Suprapubic skin (tissue), 4 donors: ENCODE measurements around the gene POU3F3. TPM values are rescaled to one million over a fixed set of nuclear protein-coding genes. Genes with fewer than 3 reads are reported as not detected.

Experiments used
- DNase-seq, 2 donors: peaks; one replicate each; pipeline ENCODE4 v3.0.0-alpha.2; 2019; ENCODE audit warnings: low spot score in 2 of 2
- H3K27ac ChIP-seq: fragments of 200-600 bp; sonication (generic); one replicate; pipeline ENCODE4 v1.5.1; 2019
- H3K27me3 ChIP-seq: fragments of 200-600 bp; sonication (generic); one replicate; pipeline ENCODE4 v1.5.1; 2019
- H3K36me3 ChIP-seq: fragments of 200-600 bp; sonication (generic); one replicate; pipeline ENCODE4 v1.5.1; 2019
- H3K4me1 ChIP-seq: fragments of 200-600 bp; sonication (generic); one replicate; pipeline ENCODE4 v1.5.1; 2019
- H3K4me3 ChIP-seq: fragments of 200-600 bp; sonication (generic); one replicate; pipeline ENCODE4 v1.5.1; 2019; ENCODE audit warnings: mild to moderate bottlenecking
- H3K9me3 ChIP-seq: fragments of 200-600 bp; sonication (generic); one replicate; pipeline ENCODE4 v1.5.1; 2019
- EP300 ChIP-seq: sonication (generic); formaldehyde crosslinking; IDR thresholded peaks from one replicate; pipeline ENCODE4 v1.6.1; 2017; ENCODE audit warnings: antibody characterized with exemption
- POLR2A ChIP-seq, 2 donors: fragments of 450-650 bp; IDR thresholded peaks; one replicate each; pipeline ENCODE4 v1.6.1; 2017; ENCODE audit warnings: antibody characterized with exemption in 2 of 2, mild to moderate bottlenecking in 2 of 2, moderate library complexity in 2 of 2
- POLR2AphosphoS5 ChIP-seq, 3 donors: sonication (generic); formaldehyde crosslinking; IDR thresholded peaks; one replicate each; pipeline ENCODE4 v1.6.1; 2017; ENCODE audit warnings: antibody characterized with exemption in 3 of 3
- WGBS: methylation state at CpG from one replicate; pipeline ENCODE4 v1.1.5; 2018; 5-methylcytosine and 5-hydroxymethylcytosine counted together
- total RNA-seq, 4 donors: library from RNA; depleted of rRNA; stranded (reverse); fragments of >200 nt; gene quantifications; one replicate each; pipeline ENCODE4 v1.1.0, GENCODE V29; 2016
- TF ChIP-seq, protein P1 (sequence below), 2 donors: fragments of 200-600 bp in 1 of 2; fragments of 450-650 bp in 1 of 2; sonication (generic) in 1 of 2; IDR thresholded peaks; one replicate each; pipeline ENCODE4 v1.5.1; 2016 to 2019; ENCODE audit warnings: antibody characterized with exemption in 2 of 2, mild to moderate bottlenecking in 1 of 2, moderate library complexity in 1 of 2

Gene POU3F3
- total RNA-seq, 4 donors from 2014 or later = 0.30 to 1.5 (median 0.84) TPM

DNA sequence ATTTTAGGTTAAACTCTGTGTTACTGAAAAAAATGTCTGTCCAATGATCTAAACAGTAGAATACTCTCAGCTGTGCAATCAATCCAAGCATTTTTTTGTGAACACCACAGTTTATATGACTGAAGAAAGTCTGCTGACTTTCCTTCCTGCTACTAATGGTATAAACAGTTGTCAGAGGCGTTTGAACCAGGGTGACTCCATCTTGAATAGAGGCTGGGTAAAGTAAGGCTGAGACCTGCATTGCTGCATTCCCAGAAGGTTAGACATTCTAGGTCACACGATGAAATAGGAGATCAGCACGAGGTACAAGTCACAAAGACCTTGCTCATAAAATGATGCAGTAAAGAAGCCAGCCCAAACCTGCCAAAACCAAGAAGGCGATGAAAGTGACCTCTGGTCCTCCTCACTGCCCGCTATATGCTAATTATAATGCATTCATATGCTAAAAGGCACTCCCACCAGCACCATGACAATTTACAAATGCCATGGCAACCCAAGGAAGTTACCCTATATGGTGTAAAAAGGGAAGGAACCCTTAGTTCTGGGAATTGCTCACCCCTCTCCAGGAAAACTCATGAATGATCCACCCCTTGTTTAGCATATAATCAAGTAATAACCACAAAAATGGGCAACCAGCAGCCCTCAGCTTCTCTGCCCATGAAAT, 31.3 kb downstream of the POU3F3 start:
- peaks cover 55% of the 10 kb centered on the region for H3K27me3 ChIP-seq
- no peaks in the 10 kb centered on the region for H3K36me3 ChIP-seq
- H3K4me1 ChIP-seq = no peaks in the 10 kb centered on the region
- 61% methylated on average over 5 of the region's 5 CpGs for WGBS
- TF ChIP-seq POLR2AphosphoS5 (IDR thresholded peaks at IDR 0.05) = no peak
- no peak for DNase-seq
- no peak overlapping the region for H3K27ac ChIP-seq
- H3K4me3 ChIP-seq = no peak overlapping the region
- no peaks in the 10 kb centered on the region for H3K9me3 ChIP-seq

DNA sequence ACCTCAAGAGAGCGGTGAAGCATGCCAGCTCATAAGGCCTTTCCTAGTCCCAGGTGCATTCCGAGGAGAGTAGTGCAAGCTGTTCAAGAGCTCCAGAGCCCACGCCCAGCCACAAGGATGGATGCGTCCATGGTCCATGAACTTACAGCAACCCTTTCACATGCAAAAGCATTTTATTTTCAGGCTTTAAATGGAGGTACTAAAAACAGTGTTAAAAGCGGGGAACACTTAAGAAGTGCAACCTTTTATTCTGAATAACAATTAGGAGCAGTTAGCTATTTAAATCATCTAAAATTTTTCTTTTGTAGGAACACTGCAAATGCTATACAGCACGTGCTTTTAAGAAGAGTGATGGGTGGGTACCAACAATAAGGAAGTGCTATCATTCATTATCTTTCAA, 33.8 kb downstream of the POU3F3 start:
- Histone ChIP-seq H3K27ac (no peak overlapping the region), H3K4me1 (no peaks in the 10 kb centered on the region), H3K9me3 (no peaks in the 10 kb centered on the region), H3K4me3 (no peak overlapping the region), H3K27me3 (peaks cover 40% of the 10 kb centered on the region), H3K36me3 (no peaks in the 10 kb centered on the region)
- 81% methylated on average over 6 of the region's 6 CpGs for WGBS
- no peak for TF ChIP-seq EP300
- TF ChIP-seq POLR2A (IDR thresholded peaks at IDR 0.05) = no peak
- TF ChIP-seq, protein P1, sequence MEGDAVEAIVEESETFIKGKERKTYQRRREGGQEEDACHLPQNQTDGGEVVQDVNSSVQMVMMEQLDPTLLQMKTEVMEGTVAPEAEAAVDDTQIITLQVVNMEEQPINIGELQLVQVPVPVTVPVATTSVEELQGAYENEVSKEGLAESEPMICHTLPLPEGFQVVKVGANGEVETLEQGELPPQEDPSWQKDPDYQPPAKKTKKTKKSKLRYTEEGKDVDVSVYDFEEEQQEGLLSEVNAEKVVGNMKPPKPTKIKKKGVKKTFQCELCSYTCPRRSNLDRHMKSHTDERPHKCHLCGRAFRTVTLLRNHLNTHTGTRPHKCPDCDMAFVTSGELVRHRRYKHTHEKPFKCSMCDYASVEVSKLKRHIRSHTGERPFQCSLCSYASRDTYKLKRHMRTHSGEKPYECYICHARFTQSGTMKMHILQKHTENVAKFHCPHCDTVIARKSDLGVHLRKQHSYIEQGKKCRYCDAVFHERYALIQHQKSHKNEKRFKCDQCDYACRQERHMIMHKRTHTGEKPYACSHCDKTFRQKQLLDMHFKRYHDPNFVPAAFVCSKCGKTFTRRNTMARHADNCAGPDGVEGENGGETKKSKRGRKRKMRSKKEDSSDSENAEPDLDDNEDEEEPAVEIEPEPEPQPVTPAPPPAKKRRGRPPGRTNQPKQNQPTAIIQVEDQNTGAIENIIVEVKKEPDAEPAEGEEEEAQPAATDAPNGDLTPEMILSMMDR (IDR thresholded peaks at IDR 0.05) = no peak
- TF ChIP-seq POLR2AphosphoS5 (IDR thresholded peaks at IDR 0.05) = no peak
- DNase-seq = no peak

DNA sequence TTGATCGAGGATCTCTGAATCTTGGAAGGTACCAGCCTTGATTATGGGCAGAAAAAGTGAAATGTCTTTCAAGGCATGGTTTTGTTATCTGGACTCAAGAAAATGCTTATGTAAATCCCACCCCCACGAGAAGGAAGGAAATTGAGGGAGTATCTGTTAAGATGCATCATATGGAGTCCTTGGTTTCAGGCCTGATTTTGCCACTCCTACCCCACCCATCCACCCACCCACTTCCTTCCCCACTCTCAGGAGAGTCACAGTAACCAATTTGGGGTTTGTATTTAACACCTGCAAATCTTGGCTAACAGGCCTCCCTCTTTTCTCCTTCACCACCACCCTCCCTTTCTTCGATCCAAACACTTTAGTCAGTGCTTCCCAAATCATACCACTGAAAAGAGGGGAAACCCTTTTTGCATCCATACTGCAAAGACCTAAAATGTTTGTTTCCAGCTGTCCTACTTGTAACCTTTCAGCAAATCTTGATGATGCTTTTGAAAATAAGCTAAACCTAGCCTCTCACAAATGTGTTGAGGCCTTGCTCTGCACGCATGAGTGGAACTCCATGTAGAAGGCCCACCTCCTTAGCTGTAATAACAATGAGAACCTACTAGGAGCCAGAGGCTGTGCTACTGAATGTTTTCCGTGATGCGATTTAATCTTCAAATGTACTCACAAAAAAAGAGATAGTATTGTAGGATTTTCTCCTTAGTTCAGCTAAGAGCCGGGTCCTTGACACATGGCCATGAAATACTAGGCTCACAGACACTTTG, 34.8 kb downstream of the POU3F3 start:
- H3K4me1 ChIP-seq = no peaks in the 10 kb centered on the region
- H3K27me3 ChIP-seq = peaks cover 30% of the 10 kb centered on the region
- no peak for TF ChIP-seq POLR2A (IDR thresholded peaks at IDR 0.05)
- no peak for TF ChIP-seq EP300
- no peak for TF ChIP-seq POLR2AphosphoS5 (IDR thresholded peaks at IDR 0.05)
- TF ChIP-seq, protein P1 (IDR thresholded peaks at IDR 0.05) = no peak
- H3K27ac ChIP-seq = no peak overlapping the region
- no peaks in the 10 kb centered on the region for H3K9me3 ChIP-seq
- DNase-seq = no peak
- no peak overlapping the region for H3K4me3 ChIP-seq
- WGBS = 81% methylated on average over 7 of the region's 7 CpGs
- no peaks in the 10 kb centered on the region for H3K36me3 ChIP-seq

DNA sequence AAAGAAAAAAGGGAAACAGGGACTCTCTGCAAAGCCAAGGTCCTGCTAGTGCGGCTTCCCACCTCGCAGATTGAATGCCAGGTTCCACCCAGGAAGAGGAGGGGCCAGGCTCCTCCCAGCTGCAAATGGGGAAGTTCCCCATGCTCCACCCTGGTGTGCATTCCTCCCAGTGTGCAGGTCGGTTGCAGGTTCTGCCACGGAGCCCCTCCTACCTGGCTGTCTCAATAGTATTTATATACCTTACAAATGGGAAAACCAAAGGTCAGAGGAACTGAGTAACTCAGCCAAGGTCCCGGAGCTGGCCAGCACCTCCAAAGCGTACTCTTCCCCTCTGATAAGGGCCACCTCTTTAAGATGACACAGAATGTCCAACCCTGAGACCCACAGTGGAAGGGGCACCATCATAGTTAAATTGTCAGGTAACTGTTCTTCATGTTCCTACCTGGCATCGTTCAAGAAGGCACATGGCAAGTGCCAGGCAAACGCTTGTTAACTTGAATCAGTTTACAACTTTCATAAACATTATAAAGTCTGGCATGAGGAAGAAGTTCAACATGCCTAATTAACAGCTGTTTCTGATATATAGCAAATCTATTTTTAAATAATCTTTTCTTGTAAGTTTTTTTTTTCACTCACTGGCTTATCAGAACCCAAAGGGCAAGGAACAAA, 35.5 kb downstream of the POU3F3 start:
- DNase-seq = no peak
- H3K9me3 ChIP-seq = no peaks in the 10 kb centered on the region
- peaks cover 26% of the 10 kb centered on the region for H3K27me3 ChIP-seq
- no peak overlapping the region for H3K27ac ChIP-seq
- no peaks in the 10 kb centered on the region for H3K36me3 ChIP-seq
- no peaks in the 10 kb centered on the region for H3K4me1 ChIP-seq
- no peak overlapping the region for H3K4me3 ChIP-seq
- TF ChIP-seq POLR2AphosphoS5 (IDR thresholded peaks at IDR 0.05) (no peak), EP300 (no peak), POLR2A (IDR thresholded peaks at IDR 0.05) (no peak)
- TF ChIP-seq, protein P1 (IDR thresholded peaks at IDR 0.05) = no peak
- WGBS = 53% methylated on average over 8 of the region's 8 CpGs

DNA sequence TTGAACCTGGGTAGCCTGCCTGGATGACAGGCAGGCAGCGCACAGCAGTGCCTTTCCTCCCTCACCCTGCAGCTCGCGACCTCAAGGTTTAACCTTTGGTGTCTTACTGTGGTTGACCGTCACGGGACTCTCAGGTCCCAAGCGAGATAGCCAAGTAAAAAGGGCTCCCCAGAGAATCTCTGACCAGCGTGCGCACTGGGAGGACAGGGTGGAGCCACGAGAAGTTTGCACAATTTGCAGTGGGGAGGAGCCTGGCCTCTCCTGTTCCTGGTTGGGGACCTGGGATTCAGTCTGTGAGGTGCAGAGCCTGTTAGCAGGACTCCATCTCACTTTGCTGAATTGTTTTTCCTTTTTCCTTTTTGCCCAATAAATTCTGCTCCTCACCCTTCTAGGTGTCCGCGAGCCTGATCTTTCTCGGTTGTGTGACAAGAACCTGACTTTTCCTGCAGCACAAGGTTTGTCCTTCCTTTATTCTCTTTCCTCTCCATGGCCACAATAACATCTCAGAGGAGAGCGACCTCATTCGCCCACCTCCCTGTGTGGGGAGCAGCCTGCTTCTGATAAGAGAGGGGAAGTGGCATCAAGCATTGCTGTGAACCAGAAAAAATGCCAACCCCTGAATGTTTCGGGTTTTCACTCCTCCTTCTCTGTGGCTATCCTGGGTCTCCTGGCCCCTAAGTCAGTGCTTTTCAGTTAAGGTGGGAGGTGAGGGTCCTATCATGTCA, 36.2 kb downstream of the POU3F3 start:
- H3K27me3 ChIP-seq = peaks cover 23% of the 10 kb centered on the region
- no peak for TF ChIP-seq POLR2AphosphoS5 (IDR thresholded peaks at IDR 0.05)
- no peaks in the 10 kb centered on the region for H3K9me3 ChIP-seq
- no peaks in the 10 kb centered on the region for H3K36me3 ChIP-seq
- DNase-seq = peak in 1 of 2 donors; percentile 1
- 77% methylated on average over 15 of the region's 15 CpGs for WGBS
- no peak overlapping the region for H3K27ac ChIP-seq
- H3K4me1 ChIP-seq = no peaks in the 10 kb centered on the region
- no peak overlapping the region for H3K4me3 ChIP-seq
